K562 (cell line): ENCODE results near the gene DCAF7. TPM values are rescaled to one million over a fixed set of nuclear protein-coding genes. Genes with fewer than 3 reads are reported as not detected.
A peak's percentile ranks its signal among the peaks of the same experiment; 100 is the strongest.

Source experiments
- ATAC-seq: fragments of 200-7000 bp; cut with Tn5 transposase; 3 replicates; pipeline ENCODE4 v1.9.1; 2020; ENCODE audit warnings: moderate library complexity
- BruUV-seq: library from RNA; stranded (reverse); fragments of 400-500 nt; replicated peaks from 2 replicates; lab custom pipeline; 2021; lab: Mats Ljungman, UMichigan
- CTCF ChIA-PET: fragments of 300-600 bp; formaldehyde crosslinking; extraction: SDS; loops from one replicate; lab custom pipeline; 2021; ENCODE audit warnings: low intra/inter-chr PET ratio; lab: Yijun Ruan, JAX
- POLR2A ChIA-PET: fragments of 300-600, 350-650 bp; sonication (Branson Sonifier 250); formaldehyde crosslinking; extraction: SDS; loops from one replicate; lab custom pipeline; 2021; ENCODE audit warnings: antibody characterized with exemption, inconsistent platforms; lab: Yijun Ruan, JAX
- DNase-seq, 4 experiments: peaks; one replicate each; pipeline versions ENCODE4 v3.0.0 to v3.0.0-alpha.2; 2011 to 2018; ENCODE audit warnings: low spot score in 3 of 4, mixed read lengths in 3 of 4; ENCODE audit errors: extremely low read depth in 1 of 4
- FAIRE-seq: peaks from 2 replicates; lab custom pipeline; 2011; peaks lifted over from hg19 to GRCh38; lab: Jason Lieb, UNC
- H2AFZ ChIP-seq: 2 replicates; pipeline ENCODE4 v1.6.0; 2011; ENCODE audit warnings: low read depth, low read length, control low read depth, inconsistent platforms
- H3K27ac ChIP-seq: fragments of 200-600 bp; 3 replicates; pipeline ENCODE4 v1.8.0; 2011; ENCODE audit warnings: low read depth, mild to moderate bottlenecking, control low read depth, inconsistent platforms, low read length, moderate library complexity, mixed read lengths; ENCODE audit errors: extremely low read depth
- H3K27me3 ChIP-seq, 2 experiments: fragments of 300-600 bp in 1 of 2; 2 replicates in 1 of 2; 3 replicates in 1 of 2; pipeline versions ENCODE4 v1.6.0 to v1.8.0; 2011; ENCODE audit warnings: inconsistent platforms in 2 of 2, low read length in 2 of 2, mild to moderate bottlenecking in 1 of 2, mixed read lengths in 1 of 2, moderate library complexity in 1 of 2; ENCODE audit not compliant: control insufficient read depth in 2 of 2, insufficient read depth in 2 of 2
- H3K36me3 ChIP-seq: fragments of 300-600 bp; 3 replicates; pipeline ENCODE4 v1.8.0; 2011; ENCODE audit warnings: mild to moderate bottlenecking, low read length, inconsistent platforms; ENCODE audit not compliant: control insufficient read depth, insufficient read depth
- H3K4me1 ChIP-seq, 2 experiments: fragments of 200-600 bp in 1 of 2; replicated peaks in 1 of 2; 2 replicates in 1 of 2; 3 replicates in 1 of 2; pipeline versions ENCODE4 v1.5.1 to v1.8.0; 2011; ENCODE audit warnings: inconsistent platforms in 2 of 2, low read length in 2 of 2, mild to moderate bottlenecking in 1 of 2, mixed read lengths in 1 of 2, moderate library complexity in 1 of 2; ENCODE audit not compliant: control insufficient read depth in 2 of 2, insufficient read depth in 2 of 2
- H3K4me2 ChIP-seq: 2 replicates; pipeline ENCODE4 v1.6.1; 2011; ENCODE audit warnings: low read length, control low read depth, inconsistent platforms, mixed read lengths; ENCODE audit not compliant: insufficient read depth
- H3K4me3 ChIP-seq: fragments of 200-600 bp; sonication (generic), shearing (Covaris generic); 2 replicates; pipeline ENCODE4 v1.5.1; 2016; ENCODE audit warnings: control low read depth, inconsistent platforms
- H3K79me2 ChIP-seq: fragments of 200-600 bp; 3 replicates; pipeline ENCODE4 v1.8.0; 2011; ENCODE audit warnings: low read length, inconsistent platforms; ENCODE audit not compliant: control insufficient read depth, insufficient read depth
- H3K9ac ChIP-seq, 2 experiments: 2 replicates each; pipeline versions ENCODE4 v1.6.0 to v1.6.1; 2011; ENCODE audit warnings: low read depth in 2 of 2, low read length in 2 of 2, control low read depth in 1 of 2, inconsistent platforms in 1 of 2, mild to moderate bottlenecking in 1 of 2, mixed read lengths in 1 of 2; ENCODE audit not compliant: insufficient read depth in 1 of 2
- H3K9me1 ChIP-seq: one replicate; pipeline ENCODE4 v1.6.0; 2011; ENCODE audit warnings: inconsistent platforms, mild to moderate bottlenecking, low read length, moderate library complexity; ENCODE audit not compliant: control insufficient read depth, insufficient read depth
- H3K9me3 ChIP-seq: replicated peaks from 2 replicates; pipeline ENCODE4 v1.5.1; 2011; ENCODE audit warnings: low read depth, low read length, inconsistent platforms; ENCODE audit not compliant: control insufficient read depth, insufficient read depth
- H4K20me1 ChIP-seq: replicated peaks from 2 replicates; pipeline ENCODE4 v1.6.1; 2011; ENCODE audit warnings: low read length, inconsistent platforms, mixed read lengths; ENCODE audit not compliant: control insufficient read depth, insufficient read depth
- BRF1 ChIP-seq: IDR thresholded peaks from 3 replicates; pipeline ENCODE4 v1.6.1; 2011; ENCODE audit warnings: borderline replicate concordance, mild to moderate bottlenecking; ENCODE audit not compliant: insufficient read length; ENCODE audit errors: extremely low read depth
- MECOM ChIP-seq: fragments of 250-450 bp; sonication (Bioruptor Pico); IDR thresholded peaks from 2 replicates; pipeline ENCODE4 v1.8.0; 2022; ENCODE audit warnings: inconsistent platforms
- NELFE ChIP-seq: IDR thresholded peaks from 2 replicates; pipeline ENCODE4 v1.6.1; 2011; ENCODE audit warnings: mild to moderate bottlenecking; ENCODE audit not compliant: insufficient read depth, insufficient read length
- NR2C1 ChIP-seq, 2 experiments: fragments of 450-650 bp; IDR thresholded peaks; 2 replicates each; pipeline ENCODE4 v1.6.1; 2017; ENCODE audit warnings: mild to moderate bottlenecking in 2 of 2, antibody characterized with exemption in 1 of 2, inconsistent platforms in 1 of 2, missing compliant biosample characterization in 1 of 2, missing genetic modification characterization in 1 of 2
- ZFP36 ChIP-seq: fragments of 150-350 bp; IDR thresholded peaks from 2 replicates; pipeline ENCODE4 v1.6.1; 2018; ENCODE audit warnings: low read length, low read depth; ENCODE audit not compliant: partially characterized antibody
- ZNF384 ChIP-seq: IDR thresholded peaks from 2 replicates; pipeline ENCODE4 v1.6.1; 2012; ENCODE audit warnings: low read depth, low read length, improper control_type of control experiment
- ZNF830 ChIP-seq: fragments of 250-450 bp; sonication (Bioruptor Pico); IDR thresholded peaks from 2 replicates; pipeline ENCODE4 v1.5.0; 2021; ENCODE audit warnings: mild to moderate bottlenecking
- WGBS: fragments of 100-300 bp; shearing (Covaris generic); methylation state at CpG from one replicate; pipeline ENCODE4 v1.1.6; 2016; ENCODE audit warnings: low coverage, mixed read lengths; ENCODE audit not compliant: insufficient coverage; ENCODE audit errors: missing lambda C conversion rate; 5-methylcytosine and 5-hydroxymethylcytosine counted together
- in situ Hi-C: fragments of 300-500 bp; cut with MboI; formaldehyde crosslinking; loops from 4 replicates; pipeline ENCODE4 v1.15.0; 2018; ENCODE audit warnings: inconsistent platforms, mixed read lengths
- intact Hi-C: fragments of 100-400 bp; cut with micrococcal nuclease; formaldehyde crosslinking; loops from 2 replicates; pipeline ENCODE4 v1.14.2; 2022
- polyA plus RNA-seq, 8 experiments: library from polyadenylated mRNA; depleted of rRNA in 4 of 8; stranded (reverse) in 5 of 8; unstranded in 3 of 8; fragments of >200 nt; fragmentation: Nextera tagmentation in 2 of 8; fragmentation: Illumina TruSeq in 1 of 8; extraction: Ambion mirVana in 2 of 8; extraction: Trizol in 1 of 8; gene quantifications; 2 replicates each; pipeline versions ENCODE4 v1.2.1 to v1.2.3, GENCODE V29; 2011 to 2014; ENCODE audit warnings: inconsistent platforms in 1 of 8, missing spikeins in 1 of 8
- total RNA-seq, 7 experiments: library from RNA; depleted of rRNA in 6 of 7; stranded (reverse); fragments of >200 nt in 6 of 7; fragmentation: Illumina TruSeq in 2 of 7; extraction: Trizol in 2 of 7; gene quantifications; 2 replicates each; pipeline versions ENCODE4 v1.2.1 to v1.2.3, GENCODE V29; 2011 to 2021; ENCODE audit warnings: low replicate concordance in 1 of 7
- TF ChIP-seq, protein P1 (sequence below): sonication (generic); formaldehyde crosslinking; IDR thresholded peaks from 2 replicates; pipeline ENCODE4 v1.8.0; 2022; ENCODE audit warnings: missing genetic modification reagents, mild to moderate bottlenecking, borderline replicate concordance
- TF ChIP-seq, protein P2 (sequence below): fragments of 250-450 bp; sonication (Bioruptor Pico); IDR thresholded peaks from 2 replicates; pipeline ENCODE4 v1.8.0; 2022; ENCODE audit warnings: moderate library complexity, mild to moderate bottlenecking, inconsistent platforms

Gene DCAF7
- total and polyA plus RNA-seq, 9 of the 15 experiments (the other 6 are each of a cell fraction or from before 2014, with no cell fraction given), result 30.8 to 123 (median 40.2) TPM

DNA sequence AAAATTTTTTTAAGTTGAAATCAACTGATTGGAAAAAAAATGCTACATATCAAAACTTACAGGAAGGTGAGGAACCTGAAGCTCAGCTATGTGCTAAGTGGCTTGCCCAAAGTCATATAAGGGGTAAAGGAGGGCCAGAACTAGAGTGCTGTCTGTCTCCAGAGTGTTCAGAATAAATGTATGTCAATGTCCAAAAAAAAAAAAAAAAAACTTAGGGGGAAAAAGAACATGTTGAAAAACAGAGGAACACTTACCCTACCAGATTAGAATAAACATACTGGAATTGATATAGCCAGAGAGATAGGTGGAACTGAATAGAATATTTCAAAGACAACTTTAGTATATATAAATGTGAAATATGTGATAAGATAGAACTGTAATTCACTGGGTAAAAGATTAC lies 11.5 kb downstream of the DCAF7 start (continued):
- TF ChIP-seq ZNF384, result peak; percentile 77

DNA sequence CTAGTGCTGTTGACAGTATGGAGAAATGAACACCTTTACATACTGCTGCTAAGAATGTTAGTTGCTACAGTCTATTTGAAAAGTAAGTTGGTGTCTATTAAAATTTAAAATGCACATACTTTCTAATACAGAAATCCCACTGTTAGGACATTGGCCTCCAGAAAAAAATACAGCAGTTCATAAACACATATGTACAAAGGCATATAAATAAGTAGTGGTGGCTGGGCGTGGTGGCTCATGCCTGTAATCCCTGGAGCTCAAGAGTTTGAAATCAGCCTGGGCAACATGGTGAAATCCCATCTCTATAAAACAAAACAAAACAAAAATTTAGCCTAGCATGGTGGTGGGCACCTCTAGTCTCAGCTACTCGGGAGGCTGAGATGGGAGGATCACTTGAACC lies 13.1 kb downstream of the DCAF7 start:
- Histone ChIP-seq H3K4me2 (no peak overlapping the region), H3K27ac (no peak overlapping the region), H3K79me2 (peaks cover 82% of the 10 kb centered on the region), H3K36me3 (no peaks in the 10 kb centered on the region), H4K20me1 (peaks cover 6% of the 10 kb centered on the region; the same call in 1 of the 2 replicates), H3K9ac (no peak overlapping the region), H2AFZ (no peak overlapping the region), H3K4me3 (no peak overlapping the region), H3K27me3 (no peaks in the 10 kb centered on the region), H3K4me1 (no peaks in the 10 kb centered on the region), H3K9me3 (no peaks in the 10 kb centered on the region), H3K9me1 (no peaks in the 10 kb centered on the region)
- in situ Hi-C loops, result no loop called here
- BruUV-seq, result no TSS peak
- CTCF ChIA-PET, result no interaction called here
- intact Hi-C loops, result no loop called here
- DNase-seq (no peak), FAIRE-seq (no peak), ATAC-seq (no peak)
- POLR2A ChIA-PET, result interaction anchor here (0.6 to 0.7 kb wide), 2 partner anchors 11 to 37 kb away, joined by 3 read pairs; no protein-coding TSS in a partner anchor
- 100% methylated on average over 2 of the region's 2 CpGs for WGBS
- no peak for TF ChIP-seq NR2C1 (IDR thresholded peaks at IDR 0.05)
- TF ChIP-seq NR2C1 (tag; IDR thresholded peaks at IDR 0.05), result no peak
- TF ChIP-seq, protein P1, sequence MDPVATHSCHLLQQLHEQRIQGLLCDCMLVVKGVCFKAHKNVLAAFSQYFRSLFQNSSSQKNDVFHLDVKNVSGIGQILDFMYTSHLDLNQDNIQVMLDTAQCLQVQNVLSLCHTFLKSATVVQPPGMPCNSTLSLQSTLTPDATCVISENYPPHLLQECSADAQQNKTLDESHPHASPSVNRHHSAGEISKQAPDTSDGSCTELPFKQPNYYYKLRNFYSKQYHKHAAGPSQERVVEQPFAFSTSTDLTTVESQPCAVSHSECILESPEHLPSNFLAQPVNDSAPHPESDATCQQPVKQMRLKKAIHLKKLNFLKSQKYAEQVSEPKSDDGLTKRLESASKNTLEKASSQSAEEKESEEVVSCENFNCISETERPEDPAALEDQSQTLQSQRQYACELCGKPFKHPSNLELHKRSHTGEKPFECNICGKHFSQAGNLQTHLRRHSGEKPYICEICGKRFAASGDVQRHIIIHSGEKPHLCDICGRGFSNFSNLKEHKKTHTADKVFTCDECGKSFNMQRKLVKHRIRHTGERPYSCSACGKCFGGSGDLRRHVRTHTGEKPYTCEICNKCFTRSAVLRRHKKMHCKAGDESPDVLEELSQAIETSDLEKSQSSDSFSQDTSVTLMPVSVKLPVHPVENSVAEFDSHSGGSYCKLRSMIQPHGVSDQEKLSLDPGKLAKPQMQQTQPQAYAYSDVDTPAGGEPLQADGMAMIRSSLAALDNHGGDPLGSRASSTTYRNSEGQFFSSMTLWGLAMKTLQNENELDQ (CRISPR knock-in tag), result no peak
- no peak for TF ChIP-seq ZNF830 (CRISPR knock-in tag)
- no peak for TF ChIP-seq BRF1
- TF ChIP-seq ZFP36, result no peak
- no peak for TF ChIP-seq NELFE
- no peak for TF ChIP-seq MECOM
- TF ChIP-seq, protein P2, sequence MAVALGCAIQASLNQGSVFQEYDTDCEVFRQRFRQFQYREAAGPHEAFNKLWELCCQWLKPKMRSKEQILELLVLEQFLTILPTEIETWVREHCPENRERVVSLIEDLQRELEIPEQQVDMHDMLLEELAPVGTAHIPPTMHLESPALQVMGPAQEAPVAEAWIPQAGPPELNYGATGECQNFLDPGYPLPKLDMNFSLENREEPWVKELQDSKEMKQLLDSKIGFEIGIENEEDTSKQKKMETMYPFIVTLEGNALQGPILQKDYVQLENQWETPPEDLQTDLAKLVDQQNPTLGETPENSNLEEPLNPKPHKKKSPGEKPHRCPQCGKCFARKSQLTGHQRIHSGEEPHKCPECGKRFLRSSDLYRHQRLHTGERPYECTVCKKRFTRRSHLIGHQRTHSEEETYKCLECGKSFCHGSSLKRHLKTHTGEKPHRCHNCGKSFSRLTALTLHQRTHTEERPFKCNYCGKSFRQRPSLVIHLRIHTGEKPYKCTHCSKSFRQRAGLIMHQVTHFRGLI, result no peak
